Fibroblast of lung (primary cell): ENCODE results near the gene IGF1R.

Experiments used
- EZH2 ChIP-seq: IDR thresholded peaks from 2 replicates; pipeline ENCODE4 v1.5.1; 2012; ENCODE audit warnings: low read length, control low read depth, mild to moderate bottlenecking; ENCODE audit errors: missing control alignments
- TF ChIP-seq, protein P1 (sequence below), 2 donors: IDR thresholded peaks in 1 of 2; conservative IDR thresholded peaks in 1 of 2; 1 replicate in 1 of 2; 2 replicates in 1 of 2; pipeline ENCODE4 v1.5.1; 2011 to 2012; ENCODE audit warnings: low read length in 2 of 2, control low read depth in 1 of 2, inconsistent platforms in 1 of 2, low read depth in 1 of 2, mild to moderate bottlenecking in 1 of 2

- TF ChIP-seq, protein P1, sequence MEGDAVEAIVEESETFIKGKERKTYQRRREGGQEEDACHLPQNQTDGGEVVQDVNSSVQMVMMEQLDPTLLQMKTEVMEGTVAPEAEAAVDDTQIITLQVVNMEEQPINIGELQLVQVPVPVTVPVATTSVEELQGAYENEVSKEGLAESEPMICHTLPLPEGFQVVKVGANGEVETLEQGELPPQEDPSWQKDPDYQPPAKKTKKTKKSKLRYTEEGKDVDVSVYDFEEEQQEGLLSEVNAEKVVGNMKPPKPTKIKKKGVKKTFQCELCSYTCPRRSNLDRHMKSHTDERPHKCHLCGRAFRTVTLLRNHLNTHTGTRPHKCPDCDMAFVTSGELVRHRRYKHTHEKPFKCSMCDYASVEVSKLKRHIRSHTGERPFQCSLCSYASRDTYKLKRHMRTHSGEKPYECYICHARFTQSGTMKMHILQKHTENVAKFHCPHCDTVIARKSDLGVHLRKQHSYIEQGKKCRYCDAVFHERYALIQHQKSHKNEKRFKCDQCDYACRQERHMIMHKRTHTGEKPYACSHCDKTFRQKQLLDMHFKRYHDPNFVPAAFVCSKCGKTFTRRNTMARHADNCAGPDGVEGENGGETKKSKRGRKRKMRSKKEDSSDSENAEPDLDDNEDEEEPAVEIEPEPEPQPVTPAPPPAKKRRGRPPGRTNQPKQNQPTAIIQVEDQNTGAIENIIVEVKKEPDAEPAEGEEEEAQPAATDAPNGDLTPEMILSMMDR (conservative IDR thresholded peaks at IDR 0.05 in 1 of 2, IDR thresholded peaks at IDR 0.05 in 1 of 2; ENCODE audit: low read depth in 1 of 2, low read length in 2 of 2) = no peak
- TF ChIP-seq EZH2 = no peak
Measured at GRCh38 chr15:98706387-98706786, 58.0 kb downstream of the IGF1R start.
